ENCODE data around the gene DNAI7.

Gene DNAI7

DNA sequence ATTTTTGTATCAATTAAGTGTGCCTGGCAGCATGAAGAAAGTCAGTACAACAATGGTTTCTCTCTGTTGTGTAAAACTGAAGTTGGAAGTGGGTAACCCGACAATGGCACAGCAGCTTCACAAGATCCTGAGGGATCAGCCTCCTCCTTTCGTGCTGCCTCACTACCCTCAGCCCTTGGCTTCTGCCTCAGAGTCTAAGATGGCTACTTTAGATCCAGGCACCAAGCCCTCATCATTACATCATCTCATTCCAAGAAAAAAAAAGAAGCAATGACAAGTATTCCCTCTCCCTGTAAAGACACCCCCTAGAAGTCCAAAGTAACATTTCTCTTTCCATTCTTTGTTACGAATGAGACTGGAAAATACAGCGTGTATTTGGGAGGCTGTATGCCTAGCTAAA is 92.6 kb downstream of the DNAI7 start:
- DNase-seq (ENCODE audit: low read depth in 1 of 2, low spot score in 1 of 2): no peak

DNA sequence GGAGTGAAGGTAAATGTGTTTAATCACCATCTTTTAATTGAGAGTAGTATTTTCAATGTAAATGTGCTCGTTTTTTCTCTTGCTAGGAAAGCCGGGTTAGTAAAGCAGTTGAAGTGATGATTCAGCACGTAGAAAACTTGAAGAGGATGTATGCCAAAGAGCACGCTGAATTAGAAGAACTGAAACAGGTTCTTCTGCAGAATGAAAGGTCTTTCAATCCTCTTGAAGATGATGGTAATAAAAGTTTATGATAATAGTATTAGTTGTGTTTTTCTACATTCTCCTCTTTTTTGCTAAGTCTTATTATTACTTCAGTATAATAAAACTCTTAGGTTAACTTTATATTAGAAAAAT is 93.9 kb downstream of the DNAI7 start:
- DNase-seq (ENCODE audit: low read depth in 1 of 2, low spot score in 1 of 2): no peak

GRCh38 chr12:25100194-25101091 is 94.5 kb downstream of the DNAI7 start:
- DNase-seq (ENCODE audit: low read depth in 1 of 2, low spot score in 1 of 2): no peak

DNA sequence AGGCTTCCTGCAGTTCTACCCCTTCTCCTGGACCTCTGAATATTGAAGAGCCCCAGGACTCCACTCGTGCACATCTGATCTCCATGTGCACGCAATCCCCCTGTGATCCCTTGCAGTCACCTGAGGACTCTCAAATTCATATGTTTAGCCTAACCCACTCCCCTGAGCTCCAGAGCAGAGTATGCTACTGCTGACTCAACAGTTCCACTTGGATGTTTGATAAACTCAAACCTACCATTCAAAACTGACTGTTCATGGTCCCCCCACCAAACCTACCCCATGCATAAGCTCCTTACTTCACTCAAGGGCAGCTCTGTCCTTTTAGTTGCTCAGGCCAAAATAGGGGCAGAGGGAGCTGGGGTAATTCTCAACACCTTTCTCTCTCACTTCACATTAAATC is 96.0 kb downstream of the DNAI7 start:
- DNase-seq (ENCODE audit: low read depth in 1 of 2, low spot score in 1 of 2): no peak

GRCh38 chr12:25089738-25090137 is 105.2 kb downstream of the DNAI7 start:
- no peak for DNase-seq (ENCODE audit: low read depth in 1 of 2, low spot score in 1 of 2)

DNA sequence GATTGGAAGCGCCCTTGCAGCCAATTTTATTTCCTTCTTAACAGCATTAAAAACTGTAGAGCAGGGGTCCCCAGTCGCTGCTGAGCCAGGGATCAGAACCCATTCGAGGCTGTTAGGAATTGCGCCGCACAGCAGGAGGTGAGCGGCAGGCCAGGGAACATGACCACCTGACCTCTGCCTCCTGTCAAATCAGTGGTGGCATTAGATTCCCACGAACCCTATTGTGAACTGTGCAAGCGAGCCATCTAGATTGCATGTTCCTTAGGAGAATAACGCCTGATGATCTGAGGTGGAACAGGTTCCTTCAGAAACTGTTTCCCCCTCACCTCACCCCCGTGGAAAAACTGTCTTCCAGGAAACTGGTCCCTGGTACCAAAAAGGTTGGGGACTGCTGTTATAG is 107.4 kb downstream of the DNAI7 start:
- no peak for DNase-seq (ENCODE audit: low read depth in 1 of 2, low spot score in 1 of 2)

DNA sequence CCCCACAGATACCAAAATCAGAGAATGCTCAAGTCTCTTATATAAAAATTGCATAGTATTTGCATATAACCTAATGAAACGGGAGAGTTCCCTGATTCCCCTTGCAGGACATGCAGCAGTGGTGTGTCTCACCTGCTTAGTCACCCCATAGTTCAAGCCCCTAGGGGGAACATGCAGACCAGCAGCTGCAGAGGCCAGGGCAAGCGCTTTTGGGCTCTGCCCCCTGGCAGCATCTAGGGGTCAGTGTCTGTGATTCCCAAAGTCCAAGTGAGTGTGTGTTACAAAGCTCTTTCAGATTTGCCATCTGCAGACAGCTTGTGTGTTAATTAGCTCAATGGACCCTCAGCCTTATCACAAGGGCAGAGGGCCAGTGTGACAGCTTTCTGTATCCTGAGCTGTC is 110.1 kb downstream of the DNAI7 start:
- DNase-seq (ENCODE audit: low read depth in 1 of 2, low spot score in 1 of 2): no peak

GRCh38 chr12:25083211-25083610 is 111.7 kb downstream of the DNAI7 start:
- no peak for DNase-seq (ENCODE audit: low read depth in 1 of 2, low spot score in 1 of 2)

- no peak for DNase-seq (ENCODE audit: low read depth in 1 of 2, low spot score in 1 of 2)
Measured at GRCh38 chr12:25082628-25083027, 112.3 kb downstream of the DNAI7 start.

- no peak for DNase-seq (ENCODE audit: low read depth in 1 of 2, low spot score in 1 of 2)
Measured at GRCh38 chr12:25079393-25079792, 115.6 kb downstream of the DNAI7 start.

GRCh38 chr12:25074954-25075353 is 120.0 kb downstream of the DNAI7 start:
- no peak for DNase-seq (ENCODE audit: low read depth in 1 of 2, low spot score in 1 of 2)

GRCh38 chr12:25074113-25074512 is 120.8 kb downstream of the DNAI7 start:
- no peak for DNase-seq (ENCODE audit: low read depth in 1 of 2, low spot score in 1 of 2)

GRCh38 chr12:25072906-25073650 is 121.9 kb downstream of the DNAI7 start:
- DNase-seq (ENCODE audit: low read depth in 1 of 2, low spot score in 1 of 2): no peak

DNA sequence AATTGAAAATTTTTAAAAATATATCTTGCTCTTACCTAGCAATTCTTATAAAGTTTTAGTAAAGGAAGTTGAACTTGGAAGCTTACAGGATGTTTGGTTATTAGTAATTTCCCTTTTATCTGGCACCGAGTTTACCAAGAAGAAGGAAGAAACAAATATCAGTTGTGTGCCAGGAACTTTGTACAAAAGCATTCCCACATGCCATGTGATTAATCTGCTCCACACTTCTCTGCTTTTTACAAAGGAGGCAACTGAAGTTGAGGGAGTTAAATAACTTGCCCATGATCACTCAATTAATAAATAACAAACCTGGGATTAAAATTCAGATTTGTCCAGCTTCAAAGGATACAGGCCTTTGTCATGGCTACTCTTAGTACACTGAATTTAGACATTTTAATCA is 123.6 kb downstream of the DNAI7 start:
- no peak for DNase-seq (ENCODE audit: low read depth in 1 of 2, low spot score in 1 of 2)

GRCh38 chr12:25069224-25069623 is 125.7 kb downstream of the DNAI7 start:
- DNase-seq (ENCODE audit: low read depth in 1 of 2, low spot score in 1 of 2): no peak

- DNase-seq (ENCODE audit: low read depth in 1 of 2, low spot score in 1 of 2): no peak
Measured at GRCh38 chr12:25065035-25065434, 129.9 kb downstream of the DNAI7 start.

- DNase-seq (ENCODE audit: low read depth in 1 of 2, low spot score in 1 of 2): no peak
Measured at GRCh38 chr12:25063873-25064628, 130.9 kb downstream of the DNAI7 start.

GRCh38 chr12:25058658-25059058 is 136.3 kb downstream of the DNAI7 start:
- no peak for DNase-seq (ENCODE audit: low read depth in 1 of 2, low spot score in 1 of 2)

Data from activated CD4-positive, alpha-beta T cell treated with anti-CD3 and anti-CD28 coated beads, Interleukin-2, amount 50 U/mL, for 24 hours (primary cell).